GM19025 (cell line): ENCODE results near the gene IGFBP7.
"Not testable (repeated sequence)": the region's sequence is repeated elsewhere in the genome, so short reads cannot be mapped to it uniquely, and the experiment has no call there.

ENCODE experiments used
- ATAC-seq: cut with Tn5 transposase; IDR thresholded peaks from one replicate; pipeline ENCODE4 v1.9.1; 2021; ENCODE audit warnings: mild to moderate bottlenecking, low read depth, moderate library complexity; ENCODE audit not compliant: unreplicated experiment

The IGFBP7 gene

DNA sequence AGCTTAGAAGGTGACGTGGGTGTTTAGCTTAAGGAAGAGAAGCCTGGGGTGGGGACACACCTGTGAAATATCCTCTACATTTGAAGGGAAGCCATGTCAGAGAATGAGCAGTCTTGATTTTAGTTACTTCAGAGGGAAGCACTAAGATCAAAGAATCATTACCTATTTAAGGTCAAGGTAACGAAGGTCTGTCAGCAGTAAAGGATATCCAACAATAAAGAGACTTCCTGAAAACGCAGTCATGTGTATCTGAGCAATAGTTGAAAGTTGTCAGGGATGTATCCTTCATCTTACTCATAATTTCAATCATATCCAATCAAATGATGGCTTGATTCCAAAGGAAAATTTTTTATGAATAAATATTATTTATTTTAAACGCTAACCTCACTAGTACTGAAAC lies 33.5 kb downstream of the IGFBP7 start:
- no peak for ATAC-seq

GRCh38 chr4:57075367-57075766 lies 34.8 kb downstream of the IGFBP7 start:
- no peak for ATAC-seq

- no peak for ATAC-seq
Observed at GRCh38 chr4:57074744-57075143, 35.4 kb downstream of the IGFBP7 start.

- no peak for ATAC-seq
Observed at GRCh38 chr4:57073559-57073958, 36.6 kb downstream of the IGFBP7 start.

GRCh38 chr4:57071326-57071725 lies 38.9 kb downstream of the IGFBP7 start:
- no peak for ATAC-seq

DNA sequence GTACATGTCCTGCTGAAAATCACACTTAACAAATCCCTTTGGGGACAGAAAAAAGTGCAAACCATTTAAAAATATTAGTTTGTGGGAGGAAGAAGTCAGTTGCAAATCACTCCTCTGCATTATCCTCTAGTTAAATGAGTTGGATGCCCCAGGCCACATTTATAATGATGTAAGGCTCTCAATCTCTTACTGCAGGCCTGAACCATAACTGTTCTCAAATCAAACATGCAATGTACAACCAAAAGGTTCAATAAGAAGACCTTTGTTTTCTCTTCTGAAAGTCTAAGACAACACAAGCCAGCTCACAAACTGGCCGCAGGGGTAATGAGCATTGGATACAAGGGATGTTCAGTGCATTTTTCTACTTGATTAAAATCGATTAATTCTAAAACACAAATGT lies 39.7 kb downstream of the IGFBP7 start:
- ATAC-seq: no peak

DNA sequence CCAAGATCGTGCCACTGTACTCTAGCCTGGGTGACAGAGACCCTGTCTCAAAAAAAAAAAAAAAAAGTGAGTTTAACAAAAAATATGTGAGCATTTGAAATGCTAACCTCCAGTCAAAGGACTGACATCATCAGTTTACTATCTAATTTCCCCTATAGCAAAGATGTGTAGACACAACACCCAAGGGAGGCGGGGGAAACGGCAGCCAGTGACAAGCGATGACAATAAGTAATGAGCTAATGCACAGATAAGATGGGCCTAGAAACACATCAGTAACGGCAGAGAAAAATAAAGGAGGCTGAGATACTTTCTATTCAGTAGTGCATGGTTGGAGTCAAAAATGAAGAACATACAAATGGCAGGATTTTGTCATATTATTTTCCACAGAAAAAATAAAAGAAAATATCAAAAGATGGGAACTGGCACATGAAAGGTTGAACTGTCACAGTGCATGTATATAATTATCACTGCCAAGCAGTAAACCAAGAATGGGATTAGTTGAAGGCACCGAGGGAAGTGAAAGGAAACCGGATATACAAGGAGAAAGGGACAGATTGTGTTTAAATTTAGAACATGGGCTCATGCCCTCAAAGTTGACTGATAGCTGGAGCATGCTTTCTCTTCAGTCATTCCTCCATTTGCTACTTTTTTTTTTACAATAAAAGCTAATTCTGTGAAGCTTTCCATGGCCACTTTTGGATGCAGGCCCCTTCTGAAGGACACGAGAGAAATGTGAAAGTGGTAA lies 41.8 kb downstream of the IGFBP7 start:
- ATAC-seq: no peak

GRCh38 chr4:57065730-57066482 lies 44.3 kb downstream of the IGFBP7 start:
- no peak for ATAC-seq

DNA sequence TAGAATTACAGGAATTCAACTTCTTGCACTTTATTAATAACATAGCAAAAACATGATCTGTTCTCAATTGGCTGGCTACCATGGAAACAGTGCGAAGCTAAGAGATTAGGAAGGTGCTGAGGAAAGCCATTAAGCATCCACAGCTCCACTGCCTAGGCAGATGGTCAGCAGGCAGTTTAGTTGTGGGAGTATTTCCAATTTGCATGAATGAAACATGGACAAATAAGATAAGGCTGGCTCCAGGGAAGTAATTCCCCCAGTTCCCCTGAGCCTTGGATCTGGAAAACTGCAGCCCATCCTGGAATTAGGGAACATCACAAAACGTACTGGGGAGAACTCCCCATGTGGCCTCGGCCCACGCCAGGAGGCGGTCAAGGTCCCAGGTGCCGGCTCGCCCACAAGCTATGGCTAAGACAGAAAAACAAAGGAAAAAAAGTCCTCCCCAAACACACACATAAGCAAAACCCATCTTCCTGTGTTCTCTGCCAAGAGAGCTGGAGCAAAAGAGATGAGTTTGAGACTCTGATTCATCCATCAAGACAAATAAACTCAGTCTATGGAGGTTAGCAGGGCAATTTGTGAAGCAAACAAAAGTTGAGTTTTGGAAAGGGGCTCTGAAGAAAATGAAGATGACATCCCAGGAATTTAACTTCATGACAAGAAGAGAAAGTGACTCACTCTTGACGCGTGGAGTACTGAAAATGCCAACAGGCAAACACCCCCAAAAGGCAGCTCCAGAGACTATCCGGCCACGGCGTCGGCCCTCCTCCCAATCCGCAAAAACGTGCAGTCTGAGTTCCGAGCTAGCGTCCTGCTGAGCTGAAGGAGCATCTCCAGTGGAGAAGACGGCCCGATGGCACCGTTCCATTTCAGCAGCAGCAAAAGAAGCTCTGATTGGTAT lies 45.1 kb downstream of the IGFBP7 start:
- ATAC-seq: no peak

- no peak for ATAC-seq
Observed at GRCh38 chr4:57064120-57064519, 46.1 kb downstream of the IGFBP7 start.

- no peak for ATAC-seq
Observed at GRCh38 chr4:57063518-57063917, 46.7 kb downstream of the IGFBP7 start.

DNA sequence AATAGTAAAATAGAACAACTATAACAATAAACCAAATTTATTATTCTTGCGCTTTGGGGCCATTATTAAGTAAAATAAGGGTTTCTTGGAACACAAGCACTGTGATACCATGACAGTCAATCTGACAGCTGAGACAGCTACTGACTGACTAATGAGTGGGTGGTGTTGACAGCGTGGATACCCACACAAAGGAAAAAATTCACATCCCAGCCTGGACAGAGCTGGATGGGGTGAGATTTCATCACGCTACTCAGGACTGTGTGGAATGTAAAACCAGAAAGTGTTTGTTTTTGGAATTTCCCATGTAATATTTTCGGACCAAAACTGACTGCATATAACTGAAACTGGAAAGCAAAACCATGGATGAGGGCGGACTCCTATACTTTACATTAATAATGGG lies 48.8 kb downstream of the IGFBP7 start:
- no peak for ATAC-seq

GRCh38 chr4:57060717-57061067 lies 49.5 kb downstream of the IGFBP7 start:
- ATAC-seq: not testable (repeated sequence)

DNA sequence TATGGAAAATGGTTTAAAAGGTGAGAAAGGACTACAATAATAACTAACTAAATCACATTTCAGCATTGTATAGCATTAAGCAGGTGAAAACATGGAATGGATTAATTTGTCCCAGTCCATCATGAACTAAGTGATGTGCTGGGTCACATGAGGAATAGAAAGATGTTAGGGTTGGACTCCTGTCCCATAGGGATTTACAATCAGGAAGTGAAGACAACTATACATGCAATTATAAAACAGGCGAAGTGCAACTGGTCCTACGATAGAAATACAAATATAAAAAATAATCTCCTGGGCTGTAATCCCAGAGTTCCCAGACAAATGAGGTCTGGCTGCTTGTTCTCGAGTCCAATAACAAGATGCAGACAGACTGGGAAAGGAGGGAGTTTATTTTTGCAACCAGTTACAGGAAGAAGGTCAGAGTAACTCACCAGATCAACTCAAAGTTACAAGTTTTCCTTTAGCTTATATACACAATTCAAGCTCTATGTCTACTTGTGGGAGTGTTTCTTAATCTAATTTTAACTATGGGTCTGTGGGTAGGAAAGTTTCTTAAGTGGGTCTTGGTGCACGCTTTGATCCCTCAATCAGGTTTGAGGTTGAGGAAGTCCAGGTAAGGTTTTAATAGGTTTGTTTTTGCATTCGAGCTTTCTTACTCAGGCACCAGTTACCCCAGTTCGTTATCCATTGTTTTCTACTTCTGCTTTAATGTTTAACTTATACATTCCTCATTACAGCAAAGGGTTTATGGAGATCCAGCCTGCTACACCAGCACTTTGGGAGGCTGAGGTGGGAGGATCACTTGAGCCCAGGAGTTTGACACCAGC lies 50.1 kb downstream of the IGFBP7 start:
- ATAC-seq: no peak

GRCh38 chr4:57055886-57056285 lies 54.3 kb downstream of the IGFBP7 start:
- ATAC-seq: no peak

- ATAC-seq: no peak
Observed at GRCh38 chr4:57053508-57053907, 56.7 kb downstream of the IGFBP7 start.

DNA sequence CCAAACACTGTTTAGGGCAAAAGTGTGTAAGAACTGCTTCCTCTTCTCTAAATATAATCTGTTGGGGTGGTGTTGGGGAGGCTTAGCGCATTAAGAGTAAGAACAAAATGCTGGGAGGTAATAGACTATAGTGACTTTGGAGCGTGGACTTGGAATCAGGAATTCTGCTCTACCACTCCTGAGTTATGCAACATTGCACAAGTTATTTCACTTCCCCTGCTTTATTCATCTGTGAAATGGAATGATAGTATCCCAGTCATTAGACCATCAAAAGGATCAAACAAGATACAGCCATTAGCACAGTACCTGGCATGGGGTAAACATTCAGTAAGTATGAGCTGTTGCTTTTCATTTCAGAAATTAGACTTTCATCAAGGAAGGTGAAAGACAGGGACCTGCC lies 58.7 kb downstream of the IGFBP7 start:
- ATAC-seq: no peak

DNA sequence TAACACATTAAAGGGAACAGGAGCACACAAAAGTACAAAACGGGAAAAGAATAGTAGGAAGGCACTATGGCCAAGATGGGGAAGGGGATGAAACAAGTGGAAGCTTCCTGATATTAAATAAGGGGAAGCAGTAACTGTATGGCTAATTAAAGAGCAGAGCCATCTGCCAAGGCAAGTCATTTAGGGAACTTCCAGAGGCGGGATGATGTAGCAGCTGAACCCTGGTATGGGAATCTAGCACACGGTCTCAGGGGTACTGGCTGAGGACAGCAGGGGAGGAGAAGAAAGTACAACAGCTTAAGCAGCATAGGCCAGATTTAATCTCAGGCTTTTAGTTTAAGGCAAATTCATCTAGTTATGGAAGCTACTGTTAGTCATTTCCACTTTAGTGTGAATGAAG lies 59.1 kb downstream of the IGFBP7 start:
- ATAC-seq: no peak

DNA sequence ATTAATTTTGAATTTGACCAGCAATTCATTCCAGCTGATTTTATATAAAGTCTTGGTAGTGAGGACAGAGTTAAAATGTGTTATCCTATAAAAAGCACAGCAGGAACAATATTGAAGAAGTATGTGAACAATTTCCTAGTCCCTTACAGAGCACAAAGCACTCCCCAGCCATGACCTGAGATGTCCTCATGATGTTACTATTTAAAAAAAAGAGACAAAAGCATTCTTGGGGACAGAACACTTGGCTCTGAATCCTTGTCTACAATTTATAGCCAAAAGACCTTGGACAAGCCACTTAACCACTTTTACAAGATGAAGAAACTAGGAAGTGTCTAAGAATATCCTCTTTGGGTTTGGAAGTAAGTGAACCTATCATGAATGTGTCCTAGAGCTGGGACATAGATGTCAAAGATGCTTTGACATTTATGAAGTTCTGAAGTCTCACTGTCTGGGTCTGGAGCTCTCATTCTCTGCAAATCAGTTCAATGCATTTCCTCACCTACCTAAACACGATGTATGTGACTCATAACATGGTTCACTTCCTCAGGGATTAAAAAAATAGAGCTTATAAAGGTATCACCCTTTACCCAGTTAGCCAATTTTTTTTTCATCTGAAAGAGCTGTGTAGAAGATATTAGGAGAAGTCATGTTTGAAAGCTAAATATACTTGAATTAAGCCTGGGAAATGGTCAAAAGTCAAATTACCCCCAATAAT lies 61.4 kb downstream of the IGFBP7 start:
- ATAC-seq: no peak

DNA sequence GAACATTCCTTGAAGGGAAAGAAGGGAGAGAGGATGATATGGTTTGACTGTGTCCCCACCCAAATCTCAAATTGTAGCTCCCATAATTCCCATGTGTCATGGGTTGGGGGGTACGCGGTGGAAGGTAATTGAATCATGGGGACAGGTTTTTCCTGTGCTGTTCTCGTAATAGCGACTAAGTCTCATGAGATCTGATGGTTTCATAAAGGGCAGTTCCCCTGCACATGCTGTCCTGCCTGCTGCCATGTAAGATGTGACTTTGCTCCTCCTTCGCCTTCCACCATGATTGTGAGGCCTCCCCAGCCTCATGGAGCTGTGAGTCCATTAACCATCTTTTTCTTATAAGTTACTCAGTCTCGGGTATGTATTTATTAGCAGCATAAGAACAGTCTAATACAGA lies 63.1 kb downstream of the IGFBP7 start:
- not testable (repeated sequence) for ATAC-seq
